Coronary artery (tissue), 2 donors: ENCODE measurements around the gene C1orf167.
A peak's percentile ranks its signal among the peaks of the same experiment; 100 is the strongest.

ENCODE experiments used
- DNase-seq: peaks from one replicate; pipeline ENCODE4 v3.0.0-alpha.2; 2017; ENCODE audit warnings: low spot score
- H3K27ac ChIP-seq, 2 donors: fragments of 200-600 bp; sonication (generic); one replicate each; pipeline ENCODE4 v1.5.1; 2016 to 2019
- H3K4me3 ChIP-seq: fragments of 200-600 bp; sonication (generic); 2 replicates; pipeline ENCODE4 v1.5.1; 2016; ENCODE audit warnings: mild to moderate bottlenecking, moderate library complexity
- CTCF ChIP-seq: fragments of 200-600 bp; sonication (generic); IDR thresholded peaks from one replicate; pipeline ENCODE4 v1.5.1; 2019; ENCODE audit warnings: antibody characterized with exemption

C1orf167 gene

GRCh38 chr1:11735854-11736745 is 25.9 kb upstream of the C1orf167 start, which contains the start of gene AGTRAP:
TSS of gene AGTRAP (plus strand) at chr1:11736136. CDS start at chr1:11736209, 73 bp downstream.
- DNase-seq: peak; percentile 97
- Histone ChIP-seq H3K4me3 (peak within 1 kb of the TSS; percentile 87), H3K27ac (peak within 1 kb of the TSS; percentile 81 to 93)
- TF ChIP-seq CTCF: no peak

- no peak for DNase-seq
- TF ChIP-seq CTCF: no peak
- peak overlapping the region; percentile 87 for H3K4me3 ChIP-seq
These were observed 25.0 kb upstream of the C1orf167 start for GRCh38 chr1:11736746-11737639.

GRCh38 chr1:11738096-11738495 is 23.9 kb upstream of the C1orf167 start:
- DNase-seq: no peak
- Histone ChIP-seq H3K27ac (peak overlapping the region in 1 of 2 donors; percentile 93), H3K4me3 (no peak overlapping the region)
- TF ChIP-seq CTCF: no peak

More at GRCh38 chr1:11736746-11737639, 25.0 kb upstream of the C1orf167 start:
- peak overlapping the region; percentile 81 to 93 for H3K27ac ChIP-seq

GRCh38 chr1:11738783-11739182 is 23.2 kb upstream of the C1orf167 start:
- DNase-seq: no peak
- no peak overlapping the region for H3K4me3 ChIP-seq
- peak overlapping the region in 1 of 2 donors; percentile 93 for H3K27ac ChIP-seq
- no peak for TF ChIP-seq CTCF

GRCh38 chr1:11740258-11741192 is 21.5 kb upstream of the C1orf167 start:
- H3K4me3 ChIP-seq: no peak overlapping the region
- no peak for DNase-seq
- TF ChIP-seq CTCF: no peak
- H3K27ac ChIP-seq: no peak overlapping the region

GRCh38 chr1:11741482-11741881 is 20.5 kb upstream of the C1orf167 start:
- no peak for TF ChIP-seq CTCF
- H3K27ac ChIP-seq: no peak overlapping the region
- DNase-seq: no peak
- H3K4me3 ChIP-seq: no peak overlapping the region
